Mesenchymal stem cell (in vitro differentiated cells and primary cell): ENCODE data around the gene CDK1.
A peak's percentile ranks its signal among the peaks of the same experiment; 100 is the strongest.

Experiments
- DNase-seq: peaks from one replicate; pipeline ENCODE4 v3.0.0-alpha.2; 2013
- H2AFZ ChIP-seq: one replicate; pipeline ENCODE4 v1.6.1; 2013; ENCODE audit warnings: low read depth, mild to moderate bottlenecking, control low read depth, inconsistent platforms, low read length, moderate library complexity
- H2AK5ac ChIP-seq: 2 replicates; pipeline ENCODE4 v1.6.1; 2013; ENCODE audit warnings: low read length, moderate library complexity, mild to moderate bottlenecking, inconsistent platforms; ENCODE audit not compliant: severe bottlenecking
- H2BK120ac ChIP-seq: one replicate; pipeline ENCODE4 v1.6.1; 2013; ENCODE audit warnings: low read depth, mild to moderate bottlenecking, inconsistent platforms, low read length, moderate library complexity
- H2BK12ac ChIP-seq, 2 experiments: one replicate each; pipeline ENCODE4 v1.6.1; 2013; ENCODE audit warnings: inconsistent platforms in 2 of 2, low read length in 2 of 2, mild to moderate bottlenecking in 2 of 2, moderate library complexity in 2 of 2, control low read depth in 1 of 2
- H2BK15ac ChIP-seq: one replicate; pipeline ENCODE4 v1.6.1; 2013; ENCODE audit warnings: mild to moderate bottlenecking, low read depth, inconsistent platforms; ENCODE audit not compliant: poor library complexity, severe bottlenecking
- H2BK5ac ChIP-seq: 2 replicates; pipeline ENCODE4 v1.6.1; 2013; ENCODE audit warnings: low read depth, mild to moderate bottlenecking, low read length, control low read depth, inconsistent platforms; ENCODE audit not compliant: poor library complexity, severe bottlenecking
- H3K14ac ChIP-seq, 2 experiments: one replicate each; pipeline ENCODE4 v1.6.1; 2013; ENCODE audit warnings: inconsistent platforms in 2 of 2, low read length in 2 of 2, control low read depth in 1 of 2, mild to moderate bottlenecking in 1 of 2, moderate library complexity in 1 of 2
- H3K18ac ChIP-seq, 2 experiments: one replicate each; pipeline ENCODE4 v1.6.1; 2013; ENCODE audit warnings: inconsistent platforms in 2 of 2, low read length in 2 of 2, control low read depth in 1 of 2, low read depth in 1 of 2, mild to moderate bottlenecking in 1 of 2
- H3K23ac ChIP-seq, 2 experiments: one replicate each; pipeline ENCODE4 v1.6.1; 2013; ENCODE audit warnings: inconsistent platforms in 2 of 2, low read length in 2 of 2, mild to moderate bottlenecking in 2 of 2, moderate library complexity in 2 of 2, control low read depth in 1 of 2
- H3K27ac ChIP-seq: 2 replicates; pipeline ENCODE4 v1.5.1; 2013; ENCODE audit warnings: mild to moderate bottlenecking, moderate library complexity, low read length, control low read depth, inconsistent platforms; ENCODE audit not compliant: poor library complexity, severe bottlenecking
- H3K27me3 ChIP-seq, 2 experiments: 2 replicates each; pipeline versions ENCODE4 v1.6.1 to v1.7.0; 2013; ENCODE audit warnings: low read length in 2 of 2, mild to moderate bottlenecking in 2 of 2, moderate library complexity in 2 of 2, control low read depth in 1 of 2, inconsistent platforms in 1 of 2; ENCODE audit not compliant: control insufficient read depth in 1 of 2, insufficient read depth in 1 of 2
- H3K36me3 ChIP-seq, 2 experiments: 2 replicates each; pipeline versions ENCODE4 v1.6.1 to v1.7.0; 2013; ENCODE audit warnings: low read length in 2 of 2, control low read depth in 1 of 2, inconsistent platforms in 1 of 2, low read depth in 1 of 2, mild to moderate bottlenecking in 1 of 2; ENCODE audit not compliant: insufficient read depth in 2 of 2, control insufficient read depth in 1 of 2
- H3K4ac ChIP-seq, 2 experiments: one replicate each; pipeline ENCODE4 v1.6.1; 2013; ENCODE audit warnings: inconsistent platforms in 2 of 2, low read length in 2 of 2, mild to moderate bottlenecking in 2 of 2, moderate library complexity in 2 of 2, control low read depth in 1 of 2, low read depth in 1 of 2
- H3K4me1 ChIP-seq: 2 replicates; pipeline ENCODE4 v1.6.1; 2013; ENCODE audit warnings: low read depth, low read length, control low read depth; ENCODE audit not compliant: control insufficient read depth, insufficient read depth
- H3K4me2 ChIP-seq: 2 replicates; pipeline ENCODE4 v1.6.1; 2013; ENCODE audit warnings: low read length, mild to moderate bottlenecking, inconsistent platforms; ENCODE audit not compliant: poor library complexity, severe bottlenecking
- H3K4me3 ChIP-seq, 2 experiments: 2 replicates each; pipeline versions ENCODE4 v1.5.1 to v1.7.0; 2013; ENCODE audit warnings: low read length in 2 of 2, mild to moderate bottlenecking in 2 of 2, control low read depth in 1 of 2, low read depth in 1 of 2; ENCODE audit not compliant: insufficient read depth in 1 of 2
- H3K79me1 ChIP-seq: replicated peaks from 2 replicates; pipeline ENCODE4 v1.6.1; 2013; ENCODE audit warnings: mild to moderate bottlenecking, control low read depth, low read length, inconsistent platforms; ENCODE audit not compliant: poor library complexity, severe bottlenecking
- H3K9ac ChIP-seq: 2 replicates; pipeline ENCODE4 v1.7.0; 2013; ENCODE audit warnings: mild to moderate bottlenecking, low read length, moderate library complexity
- H3K9me3 ChIP-seq: 2 replicates; pipeline ENCODE4 v1.7.0; 2013; ENCODE audit warnings: mild to moderate bottlenecking, low read length; ENCODE audit not compliant: control insufficient read depth
- H4K8ac ChIP-seq: one replicate; pipeline ENCODE4 v1.6.1; 2013; ENCODE audit warnings: inconsistent platforms, mild to moderate bottlenecking, low read length, moderate library complexity
- H4K91ac ChIP-seq: one replicate; pipeline ENCODE4 v1.6.1; 2013; ENCODE audit warnings: mild to moderate bottlenecking, low read length, inconsistent platforms
- WGBS: methylation state at CpG from one replicate; pipeline ENCODE4 v1.1.7; 2013; ENCODE audit warnings: mixed read lengths; 5-methylcytosine and 5-hydroxymethylcytosine counted together

The CDK1 gene

DNA sequence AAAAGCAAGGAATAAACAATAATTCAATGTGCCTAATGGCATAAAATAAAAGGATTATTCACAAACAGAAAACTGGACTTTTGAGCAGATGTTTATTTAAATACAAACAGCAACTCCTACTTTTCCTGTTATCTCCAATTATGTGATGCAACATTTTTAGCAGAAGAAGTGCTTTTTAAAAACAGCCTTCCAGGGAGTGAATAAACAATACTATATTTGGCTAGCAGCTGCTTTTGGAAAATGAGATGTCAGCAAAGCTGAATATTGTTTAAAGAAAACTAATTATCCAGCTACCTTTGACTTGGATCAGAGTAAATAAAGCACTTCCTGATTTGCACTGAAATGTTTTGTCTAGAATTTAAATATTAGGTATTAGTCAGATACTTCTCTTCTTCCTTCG lies 23.2 kb downstream of the CDK1 start:
- Histone ChIP-seq H2BK15ac (no peak overlapping the region), H3K4me1 (no peaks in the 10 kb centered on the region), H4K8ac (no peak overlapping the region), H3K14ac (no peak overlapping the region), H3K4me2 (no peak overlapping the region), H3K9me3 (no peaks in the 10 kb centered on the region), H4K91ac (no peak overlapping the region), H2BK5ac (no peak overlapping the region), H3K9ac (no peak overlapping the region), H3K27ac (no peak overlapping the region), H3K36me3 (no peaks in the 10 kb centered on the region), H2BK12ac (no peak overlapping the region), H3K27me3 (no peaks in the 10 kb centered on the region), H2AFZ (no peak overlapping the region), H3K23ac (no peak overlapping the region), H3K18ac (no peak overlapping the region), H2AK5ac (no peak overlapping the region), H3K4me3 (no peak overlapping the region), H2BK120ac (no peak overlapping the region), H3K4ac (no peak overlapping the region), H3K79me1 (peaks cover 1% of the 10 kb centered on the region)
- WGBS, result 41% methylated on average over 1 of the region's 1 CpG
- DNase-seq, result peak; percentile 61

- Histone ChIP-seq H2BK15ac (peak overlapping the region; percentile 26), H3K9me3 (no peaks in the 10 kb centered on the region), H3K4me3 (no peak overlapping the region), H4K91ac (peak overlapping the region; percentile 34), H2BK120ac (no peak overlapping the region), H3K9ac (no peak overlapping the region), H2BK12ac (peak overlapping the region in 1 of 2 experiments; percentile 99), H3K36me3 (no peaks in the 10 kb centered on the region), H3K4ac (peak overlapping the region; percentile 13 to 57), H3K27me3 (no peaks in the 10 kb centered on the region), H3K79me1 (no peaks in the 10 kb centered on the region), H3K18ac (peak overlapping the region; percentile 44 to 82), H3K4me2 (no peak overlapping the region), H3K23ac (no peak overlapping the region), H3K4me1 (no peaks in the 10 kb centered on the region), H2BK5ac (no peak overlapping the region), H4K8ac (peak overlapping the region; percentile 84), H3K27ac (no peak overlapping the region), H3K14ac (peak overlapping the region in 1 of 2 experiments; percentile 97), H2AK5ac (no peak overlapping the region), H2AFZ (no peak overlapping the region)
- 71% methylated on average over 4 of the region's 5 CpGs for WGBS
- DNase-seq, result no peak
These were observed 25.2 kb downstream of the CDK1 start for GRCh38 chr10:60803433-60803832.

GRCh38 chr10:60803865-60804264 lies 25.6 kb downstream of the CDK1 start:
- Histone ChIP-seq H3K4me2 (no peak overlapping the region), H4K8ac (no peak overlapping the region), H2BK5ac (no peak overlapping the region), H3K9ac (no peak overlapping the region), H2AFZ (no peak overlapping the region), H3K4ac (peak overlapping the region in 1 of 2 experiments; percentile 11), H3K14ac (no peak overlapping the region), H3K27me3 (no peaks in the 10 kb centered on the region), H3K36me3 (no peaks in the 10 kb centered on the region), H3K18ac (peak overlapping the region in 1 of 2 experiments; percentile 75), H3K79me1 (no peaks in the 10 kb centered on the region), H2BK120ac (no peak overlapping the region), H4K91ac (no peak overlapping the region), H3K27ac (no peak overlapping the region), H3K4me1 (no peaks in the 10 kb centered on the region), H2BK12ac (peak overlapping the region; percentile 59 to 93), H2AK5ac (no peak overlapping the region), H3K4me3 (no peak overlapping the region), H3K9me3 (no peaks in the 10 kb centered on the region), H3K23ac (no peak overlapping the region), H2BK15ac (no peak overlapping the region)
- WGBS, result 100% methylated on average over 1 of the region's 1 CpG
- no peak for DNase-seq

DNA sequence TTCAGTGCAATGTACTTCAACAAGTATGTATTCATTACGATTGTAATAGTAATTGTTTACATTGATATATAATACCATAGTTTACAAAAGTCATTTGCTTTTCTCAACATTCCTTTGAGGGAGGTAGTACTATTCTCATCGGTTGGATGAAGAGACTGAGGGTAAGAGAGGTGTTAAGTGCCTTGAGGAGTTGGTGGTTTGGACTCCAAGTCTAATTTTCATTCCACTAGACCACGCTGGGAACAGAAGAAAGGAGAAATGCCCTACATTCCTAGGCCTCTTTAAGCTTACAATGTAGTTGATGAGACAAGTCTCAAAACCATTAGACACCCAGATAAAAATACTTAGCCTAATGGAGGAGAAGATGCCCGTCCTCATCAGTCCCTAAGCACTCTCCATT lies 28.6 kb downstream of the CDK1 start:
- Histone ChIP-seq H4K8ac (no peak overlapping the region), H3K9ac (no peak overlapping the region), H3K36me3 (no peaks in the 10 kb centered on the region), H3K18ac (no peak overlapping the region), H3K27ac (no peak overlapping the region), H3K27me3 (no peaks in the 10 kb centered on the region), H2BK12ac (peak overlapping the region in 1 of 2 experiments; percentile 43), H4K91ac (no peak overlapping the region), H3K23ac (no peak overlapping the region), H2AK5ac (no peak overlapping the region), H3K4me2 (no peak overlapping the region), H2BK15ac (no peak overlapping the region), H3K4me1 (no peaks in the 10 kb centered on the region), H3K9me3 (no peaks in the 10 kb centered on the region), H2BK5ac (no peak overlapping the region), H2AFZ (no peak overlapping the region), H3K14ac (no peak overlapping the region), H3K4ac (peak overlapping the region in 1 of 2 experiments; percentile 30), H3K79me1 (no peaks in the 10 kb centered on the region), H2BK120ac (no peak overlapping the region), H3K4me3 (no peak overlapping the region)
- WGBS, result 70% methylated on average over 3 of the region's 4 CpGs
- DNase-seq, result no peak
